ENCODE data around the gene DTD2.

- TF ChIP-seq EZH2 (IDR thresholded peaks at IDR 0.05): no peak
- TF ChIP-seq POLR2AphosphoS5 (IDR thresholded peaks at IDR 0.05; ENCODE audit: borderline replicate concordance, low read depth, low read length): no peak
Observed at GRCh38 chr14:31489691-31490090, 32.4 kb upstream of the DTD2 start.
